H9 (cell line): Measurements from ENCODE around the gene TSPAN17. TPM values are rescaled to one million over a fixed set of nuclear protein-coding genes. Genes with fewer than 3 reads are reported as not detected.

ENCODE experiments used
- DNase-seq: peaks from one replicate; pipeline ENCODE4 v3.0.0-alpha.2; 2017
- H2AFZ ChIP-seq: one replicate; pipeline ENCODE4 v1.6.1; 2013; ENCODE audit warnings: mild to moderate bottlenecking, low read length, control low read depth, moderate library complexity
- H2AK5ac ChIP-seq: 2 replicates; pipeline ENCODE4 v1.6.1; 2013; ENCODE audit warnings: low read length, control low read depth, mixed read lengths; ENCODE audit not compliant: insufficient read length
- H2BK120ac ChIP-seq: one replicate; pipeline ENCODE4 v1.6.1; 2013; ENCODE audit warnings: low read depth, mild to moderate bottlenecking, low read length, control low read depth, inconsistent platforms; ENCODE audit not compliant: poor library complexity, severe bottlenecking
- H2BK12ac ChIP-seq: 2 replicates; pipeline ENCODE4 v1.6.1; 2013; ENCODE audit warnings: low read length, control low read depth, mixed read lengths, low read depth; ENCODE audit not compliant: insufficient read length
- H2BK15ac ChIP-seq: 2 replicates; pipeline ENCODE4 v1.6.1; 2013; ENCODE audit warnings: low read depth, low read length, control low read depth
- H2BK20ac ChIP-seq: one replicate; pipeline ENCODE4 v1.6.1; 2013; ENCODE audit warnings: low read depth, mild to moderate bottlenecking, low read length, control low read depth, inconsistent platforms; ENCODE audit not compliant: poor library complexity, severe bottlenecking
- H2BK5ac ChIP-seq: 2 replicates; pipeline ENCODE4 v1.6.1; 2013; ENCODE audit warnings: low read length, control low read depth, mixed read lengths; ENCODE audit not compliant: insufficient read length
- H3K14ac ChIP-seq: 2 replicates; pipeline ENCODE4 v1.6.1; 2013; ENCODE audit warnings: low read length, control low read depth; ENCODE audit not compliant: insufficient read depth
- H3K18ac ChIP-seq: 2 replicates; pipeline ENCODE4 v1.6.1; 2013; ENCODE audit warnings: low read depth, mild to moderate bottlenecking, mixed read lengths, low read length, control low read depth; ENCODE audit not compliant: insufficient read length
- H3K23ac ChIP-seq: 2 replicates; pipeline ENCODE4 v1.6.1; 2013; ENCODE audit warnings: low read length, control low read depth, mixed read lengths, low read depth; ENCODE audit not compliant: insufficient read length
- H3K23me2 ChIP-seq: 2 replicates; pipeline ENCODE4 v1.6.1; 2013; ENCODE audit warnings: low read depth, mild to moderate bottlenecking, mixed read lengths, low read length, control low read depth; ENCODE audit not compliant: insufficient read length, poor library complexity, severe bottlenecking
- H3K27ac ChIP-seq: 2 replicates; pipeline ENCODE4 v1.5.1; 2013; ENCODE audit warnings: low read length, control low read depth, mixed read lengths, low read depth; ENCODE audit not compliant: insufficient read length
- H3K27me3 ChIP-seq: 2 replicates; pipeline ENCODE4 v1.6.1; 2013; ENCODE audit warnings: low read length, control low read depth, inconsistent platforms; ENCODE audit not compliant: insufficient read depth
- H3K4ac ChIP-seq: 2 replicates; pipeline ENCODE4 v1.6.1; 2013; ENCODE audit warnings: low read depth, mild to moderate bottlenecking, control low read depth, inconsistent platforms, low read length, moderate library complexity
- H3K4me1 ChIP-seq: 2 replicates; pipeline ENCODE4 v1.6.1; 2013; ENCODE audit warnings: low read length, control low read depth, inconsistent platforms; ENCODE audit not compliant: insufficient read depth
- H3K4me2 ChIP-seq: 2 replicates; pipeline ENCODE4 v1.6.1; 2013; ENCODE audit warnings: low read length, control low read depth, mixed read lengths; ENCODE audit not compliant: insufficient read length, insufficient read depth
- H3K56ac ChIP-seq: 2 replicates; pipeline ENCODE4 v1.6.1; 2013; ENCODE audit warnings: low read depth, mild to moderate bottlenecking, mixed read lengths, low read length, control low read depth; ENCODE audit not compliant: insufficient read length
- H3K79me1 ChIP-seq: 2 replicates; pipeline ENCODE4 v1.6.1; 2013; ENCODE audit warnings: low read depth, mild to moderate bottlenecking, moderate library complexity, low read length, control low read depth, inconsistent platforms; ENCODE audit not compliant: insufficient read depth, poor library complexity, severe bottlenecking
- H3K79me2 ChIP-seq: 2 replicates; pipeline ENCODE4 v1.6.1; 2013; ENCODE audit warnings: low read length, control low read depth, inconsistent platforms; ENCODE audit not compliant: insufficient read depth
- H3K9ac ChIP-seq: 2 replicates; pipeline ENCODE4 v1.6.1; 2013; ENCODE audit warnings: low read length, control low read depth, mixed read lengths; ENCODE audit not compliant: insufficient read length; ENCODE audit errors: extremely low read depth
- H3K9me3 ChIP-seq: one replicate; pipeline ENCODE4 v1.6.1; 2013; ENCODE audit warnings: low read depth, low read length, inconsistent platforms; ENCODE audit not compliant: control insufficient read depth
- H3T11ph ChIP-seq: one replicate; pipeline ENCODE4 v1.6.1; 2013; ENCODE audit warnings: mild to moderate bottlenecking, low read length, control low read depth, inconsistent platforms
- H4K20me1 ChIP-seq: one replicate; pipeline ENCODE4 v1.6.1; 2013; ENCODE audit not compliant: control insufficient read depth, insufficient read length, insufficient read depth
- H4K5ac ChIP-seq: 2 replicates; pipeline ENCODE4 v1.6.1; 2013; ENCODE audit warnings: low read depth, mild to moderate bottlenecking, mixed read lengths, low read length, control low read depth; ENCODE audit not compliant: insufficient read length
- H4K8ac ChIP-seq: replicated peaks from 2 replicates; pipeline ENCODE4 v1.6.1; 2013; ENCODE audit warnings: low read length, control low read depth, mixed read lengths, low read depth; ENCODE audit not compliant: insufficient read length
- H4K91ac ChIP-seq: 2 replicates; pipeline ENCODE4 v1.6.1; 2013; ENCODE audit warnings: low read depth, mild to moderate bottlenecking, moderate library complexity, mixed read lengths, low read length, control low read depth; ENCODE audit not compliant: insufficient read length
- H3K27ac Mint-ChIP-seq, 3 experiments: 2 replicates in 2 of 3; 3 replicates in 1 of 3; pipeline ENCODE4 v1.8.0; 2020 to 2021; ENCODE audit warnings: mixed read lengths in 3 of 3, mild to moderate bottlenecking in 1 of 3, moderate library complexity in 1 of 3
- H3K27me3 Mint-ChIP-seq: 2 replicates; pipeline ENCODE4 v1.8.0; 2021; ENCODE audit warnings: low read depth, mild to moderate bottlenecking, moderate library complexity, mixed read lengths
- H3K36me3 Mint-ChIP-seq, 3 experiments: 2 replicates in 2 of 3; 3 replicates in 1 of 3; pipeline ENCODE4 v1.8.0; 2020 to 2021; ENCODE audit warnings: low read depth in 3 of 3, mixed read lengths in 3 of 3; ENCODE audit not compliant: insufficient read depth in 1 of 3
- H3K4me1 Mint-ChIP-seq, 2 experiments: 2 replicates each; pipeline ENCODE4 v1.8.0; 2020; ENCODE audit warnings: mixed read lengths in 2 of 2
- H3K4me3 Mint-ChIP-seq, 2 experiments: 2 replicates in 1 of 2; 3 replicates in 1 of 2; pipeline ENCODE4 v1.8.0; 2020 to 2021; ENCODE audit warnings: mild to moderate bottlenecking in 2 of 2, mixed read lengths in 2 of 2, moderate library complexity in 1 of 2
- H3K9me3 Mint-ChIP-seq, 2 experiments: 2 replicates in 1 of 2; 3 replicates in 1 of 2; pipeline ENCODE4 v1.8.0; 2020; ENCODE audit warnings: mild to moderate bottlenecking in 2 of 2, mixed read lengths in 2 of 2, moderate library complexity in 1 of 2
- CTCF ChIP-seq: fragments of 200-600 bp; sonication (generic); conservative IDR thresholded peaks from 3 replicates; pipeline ENCODE4 v1.8.0; 2021; ENCODE audit warnings: antibody characterized with exemption, mild to moderate bottlenecking
- WGBS: extraction: QIAGEN DNeasy Blood & Tissue Kit; methylation state at CpG from one replicate; pipeline ENCODE4 v1.1.7; 2013; ENCODE audit warnings: missing lambda C conversion rate, low lambda C conversion rate, mixed read lengths; ENCODE audit not compliant: insufficient read length; ENCODE audit errors: extremely low coverage; 5-methylcytosine and 5-hydroxymethylcytosine counted together
- total RNA-seq: library from RNA; stranded (reverse); gene quantifications from 2 replicates; pipeline ENCODE4 v1.2.1, GENCODE V29; 2021

Gene TSPAN17
- total RNA-seq, 1 experiment from 2014 or later, result 46.8 TPM

DNA sequence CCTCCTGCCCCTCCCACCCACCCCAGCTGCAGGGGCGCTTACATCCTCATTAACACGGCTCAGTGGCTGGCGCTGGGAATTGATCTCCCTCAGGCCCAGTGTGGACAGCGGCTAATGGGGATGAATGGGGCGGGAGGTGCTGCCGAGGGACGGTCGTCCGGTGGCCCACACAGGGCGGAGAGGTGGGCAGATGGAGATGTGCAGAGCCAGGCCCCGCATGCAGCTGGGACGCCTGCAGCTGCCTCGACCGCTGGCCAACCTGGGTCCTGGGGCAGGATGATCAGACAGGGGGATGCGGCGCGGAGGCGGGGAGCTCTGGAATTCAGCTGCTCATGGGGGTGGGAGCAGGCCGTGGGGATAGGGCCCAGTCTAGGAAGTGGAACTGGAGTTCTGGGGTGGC is 17.6 kb downstream of the TSPAN17 start:
- Mint-ChIP-seq H3K36me3 (peaks cover 0 to 1% (median 0%) of the 10 kb centered on the region in 3 experiments; a peak in 2 of 7 replicates), H3K4me3 (no peak overlapping the region), H3K27ac (no peak overlapping the region), H3K27me3 (peaks cover 5% of the 10 kb centered on the region), H3K4me1 (peaks cover 9 to 27% of the 10 kb centered on the region in 2 experiments), H3K9me3 (peaks cover 5 to 6% of the 10 kb centered on the region in 2 experiments; a peak in 3 of 5 replicates)
- no peak overlapping the region for H2BK120ac ChIP-seq
- no peak overlapping the region for H3K9ac ChIP-seq
- no peak overlapping the region for H4K8ac ChIP-seq
- H4K91ac ChIP-seq, result no peak overlapping the region
- H2BK15ac ChIP-seq, result no peak overlapping the region
- no peaks in the 10 kb centered on the region for H3K23me2 ChIP-seq
- H4K20me1 ChIP-seq, result no peaks in the 10 kb centered on the region
- H2AK5ac ChIP-seq, result no peak overlapping the region
- no peak overlapping the region for H3K4me2 ChIP-seq
- no peak overlapping the region for H3T11ph ChIP-seq
- no peaks in the 10 kb centered on the region for H3K79me1 ChIP-seq
- no peak overlapping the region for H4K5ac ChIP-seq
- no CpG with 5 or more reads among the region's 19 CpGs for WGBS
- H3K27me3 ChIP-seq, result no peaks in the 10 kb centered on the region
- no peak overlapping the region for H3K4ac ChIP-seq
- H2BK12ac ChIP-seq, result no peak overlapping the region
- TF ChIP-seq CTCF, result no peak
- no peak overlapping the region for H3K56ac ChIP-seq
- no peak overlapping the region for H3K18ac ChIP-seq
- H3K23ac ChIP-seq, result no peak overlapping the region
- H3K9me3 ChIP-seq, result no peaks in the 10 kb centered on the region
- no peak for DNase-seq
- H3K4me1 ChIP-seq, result no peaks in the 10 kb centered on the region; the same call in 1 of the 2 replicates
- no peak overlapping the region for H2AFZ ChIP-seq
- H2BK5ac ChIP-seq, result no peak overlapping the region
- no peaks in the 10 kb centered on the region for H3K79me2 ChIP-seq
- H3K14ac ChIP-seq, result no peak overlapping the region
- H2BK20ac ChIP-seq, result no peak overlapping the region
- H3K27ac ChIP-seq, result no peak overlapping the region
